CD4-positive, alpha-beta T cell treated with Interleukin-4 for 4 hours (primary cell): ENCODE data around the gene PRKCH.

Experiments
- DNase-seq: peaks from one replicate; pipeline ENCODE4 v3.0.0-alpha.2; 2020

The PRKCH gene

GRCh38 chr14:61368781-61369453, 47.5 kb downstream of the PRKCH start:
- DNase-seq: no peak

GRCh38 chr14:61369454-61369810, 48.1 kb downstream of the PRKCH start:
- no peak for DNase-seq

- DNase-seq: no peak
Observed at GRCh38 chr14:61372379-61372778, 51.0 kb downstream of the PRKCH start.

GRCh38 chr14:61372842-61373555, 51.6 kb downstream of the PRKCH start:
- no peak for DNase-seq

- no peak for DNase-seq
Observed at GRCh38 chr14:61374284-61374683, 52.9 kb downstream of the PRKCH start.

GRCh38 chr14:61375218-61375617, 53.8 kb downstream of the PRKCH start:
- no peak for DNase-seq

GRCh38 chr14:61376314-61376713, 54.9 kb downstream of the PRKCH start:
- no peak for DNase-seq

- DNase-seq: no peak
Observed at GRCh38 chr14:61377749-61378148, 56.4 kb downstream of the PRKCH start.

GRCh38 chr14:61379639-61380184, 58.3 kb downstream of the PRKCH start:
- DNase-seq: peak; percentile 43

- DNase-seq: peak; percentile 37
Observed at GRCh38 chr14:61380984-61381383, 59.6 kb downstream of the PRKCH start.

- no peak for DNase-seq
Observed at GRCh38 chr14:61381553-61381952, 60.2 kb downstream of the PRKCH start.

GRCh38 chr14:61382842-61383241, 61.5 kb downstream of the PRKCH start:
- DNase-seq: no peak

GRCh38 chr14:61385002-61385685, 63.8 kb downstream of the PRKCH start:
- peak; percentile 77 for DNase-seq

- no peak for DNase-seq
Observed at GRCh38 chr14:61386173-61386772, 64.9 kb downstream of the PRKCH start.

GRCh38 chr14:61387076-61387475, 65.7 kb downstream of the PRKCH start:
- no peak for DNase-seq

- DNase-seq: peak; percentile 83
Observed at GRCh38 chr14:61388173-61388975, 67.0 kb downstream of the PRKCH start.

GRCh38 chr14:61388976-61389576, 67.7 kb downstream of the PRKCH start:
- DNase-seq: peak; percentile 48

- DNase-seq: no peak
Observed at GRCh38 chr14:61391119-61391518, 69.7 kb downstream of the PRKCH start.

- no peak for DNase-seq
Observed at GRCh38 chr14:61392297-61392696, 70.9 kb downstream of the PRKCH start.

- no peak for DNase-seq
Observed at GRCh38 chr14:61394542-61394941, 73.2 kb downstream of the PRKCH start.

- no peak for DNase-seq
Observed at GRCh38 chr14:61395115-61395725, 73.8 kb downstream of the PRKCH start.

GRCh38 chr14:61396279-61396678, 74.9 kb downstream of the PRKCH start:
- DNase-seq: no peak
